ENCODE data around the gene CAPN5.
"Not testable (repeated sequence)": the region's sequence is repeated elsewhere in the genome, so short reads cannot be mapped to it uniquely, and the experiment has no call there.

The CAPN5 gene

GRCh38 chr11:77042111-77042726 is 24.6 kb upstream of the CAPN5 start:
- no peak for TF ChIP-seq CTCF (conservative IDR thresholded peaks at IDR 0.05; ENCODE audit: low read depth, low read length)
- no peak overlapping the region for H3K4me3 ChIP-seq (ENCODE audit: low read length)
- no peak for DNase-seq (ENCODE audit: low read depth)

DNA sequence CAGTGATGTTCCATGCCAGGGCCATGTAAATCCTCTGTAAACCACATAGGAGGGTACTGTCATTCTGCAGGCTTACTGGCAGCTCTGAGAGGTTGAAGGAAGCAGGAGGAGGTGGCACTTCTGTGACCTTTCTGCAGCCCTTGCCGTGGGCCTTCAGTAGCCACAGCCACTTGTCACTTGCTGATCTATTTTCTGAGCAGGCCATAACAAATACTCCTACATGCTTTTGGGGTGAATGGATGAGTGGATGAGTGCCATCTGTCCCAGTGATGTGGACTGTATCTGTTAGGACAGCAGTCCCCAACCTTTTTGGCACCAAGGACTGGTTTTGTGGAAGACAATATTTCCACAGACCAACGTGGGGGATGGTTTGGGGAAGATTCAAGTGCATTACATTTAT is 22.4 kb upstream of the CAPN5 start:
- no peak for DNase-seq (ENCODE audit: low read depth)
- no peak overlapping the region for H3K4me3 ChIP-seq (ENCODE audit: low read length)
- TF ChIP-seq CTCF (conservative IDR thresholded peaks at IDR 0.05; ENCODE audit: low read depth, low read length): no peak

- no peak for DNase-seq (ENCODE audit: low read depth)
- TF ChIP-seq CTCF (conservative IDR thresholded peaks at IDR 0.05; ENCODE audit: low read depth, low read length): no peak
- no peak overlapping the region for H3K4me3 ChIP-seq (ENCODE audit: low read length)
Measured at GRCh38 chr11:77044886-77045285, 21.9 kb upstream of the CAPN5 start.

- TF ChIP-seq CTCF (conservative IDR thresholded peaks at IDR 0.05; ENCODE audit: low read depth, low read length): peak; percentile 78
- peak overlapping the region; percentile 31 for H3K4me3 ChIP-seq (ENCODE audit: low read length)
- no peak for DNase-seq (ENCODE audit: low read depth)
Measured at GRCh38 chr11:77046060-77046501, 20.7 kb upstream of the CAPN5 start.

DNA sequence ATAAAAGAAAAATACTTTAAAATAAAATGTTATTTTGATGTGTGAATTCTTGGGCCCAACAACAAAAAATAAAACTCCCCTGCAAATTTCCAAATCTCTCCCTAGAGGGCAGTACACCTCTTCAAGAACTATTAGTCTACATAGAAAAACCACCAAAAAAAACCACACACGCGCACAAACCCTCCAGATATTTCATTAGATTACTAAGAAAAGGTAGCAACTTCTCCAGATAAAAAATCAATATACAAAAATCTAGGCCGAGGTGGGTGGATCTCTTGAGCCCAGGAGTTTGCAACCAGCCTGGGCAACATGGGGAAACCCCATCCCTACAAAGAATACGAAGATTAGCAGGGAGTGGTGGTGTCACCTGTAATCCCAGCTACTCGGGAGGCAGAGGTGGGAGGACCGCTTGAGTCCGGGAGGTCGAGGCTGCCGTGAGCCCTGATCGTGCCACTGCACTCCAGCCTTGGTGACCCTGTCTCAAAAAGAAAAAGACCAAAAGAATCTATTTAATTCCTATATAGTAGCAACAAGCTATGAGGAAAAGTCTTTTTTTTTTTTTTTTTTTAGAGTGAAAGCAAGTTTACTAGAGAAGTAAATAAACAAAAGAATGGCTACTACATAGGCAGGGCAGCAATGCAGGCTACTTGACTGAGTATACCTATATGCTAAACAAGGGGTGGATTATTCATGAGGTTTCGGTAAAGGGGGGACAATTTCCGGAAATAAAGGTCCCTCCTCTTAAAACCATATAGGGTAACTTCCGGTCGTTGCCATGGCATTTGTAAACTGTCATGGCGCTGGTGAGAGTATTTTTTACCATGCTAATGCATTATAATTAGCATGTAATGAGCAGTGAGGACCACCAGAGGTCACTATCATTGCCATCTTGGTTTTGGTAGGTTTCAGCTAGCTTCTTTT is 19.5 kb upstream of the CAPN5 start:
- H3K4me3 ChIP-seq (ENCODE audit: low read length): peak overlapping the region; percentile 40
- TF ChIP-seq CTCF (conservative IDR thresholded peaks at IDR 0.05; ENCODE audit: low read depth, low read length): peak; percentile 68
- peak; percentile 71 for DNase-seq (ENCODE audit: low read depth)

- DNase-seq (ENCODE audit: low read depth); H3K4me3 ChIP-seq (ENCODE audit: low read length): not testable (repeated sequence)
Measured at GRCh38 chr11:77047928-77048446, 18.8 kb upstream of the CAPN5 start.

DNA sequence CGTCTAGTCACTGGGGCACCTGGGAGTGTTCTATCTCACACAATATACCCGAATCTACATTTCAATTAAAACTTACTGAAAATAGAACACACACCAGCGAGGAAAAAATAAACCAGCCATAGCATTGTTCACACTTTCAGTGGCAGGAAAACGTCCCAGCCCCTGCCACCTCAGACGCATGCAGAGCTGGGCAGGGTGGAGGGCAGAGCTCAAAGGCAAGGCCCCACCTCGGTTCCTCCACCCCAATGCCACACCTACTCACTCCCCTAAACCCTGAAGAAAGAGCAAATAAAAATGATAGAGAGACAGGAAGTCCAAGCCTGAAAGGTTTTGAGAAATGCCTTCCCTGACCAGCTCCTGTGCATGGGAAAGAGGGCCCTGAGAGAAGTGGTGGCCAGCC is 17.7 kb upstream of the CAPN5 start:
- no peak for DNase-seq (ENCODE audit: low read depth)
- TF ChIP-seq CTCF (conservative IDR thresholded peaks at IDR 0.05; ENCODE audit: low read depth, low read length): no peak
- no peak overlapping the region for H3K4me3 ChIP-seq (ENCODE audit: low read length)
